HEK293 (cell line): ENCODE measurements around the gene CCDC183.
A peak's percentile ranks its signal among the peaks of the same experiment; 100 is the strongest.

Experiments used
- CTCF ChIA-PET: fragments of 350-600 bp; formaldehyde crosslinking; extraction: SDS; loops from one replicate; lab custom pipeline; 2021; ENCODE audit warnings: antibody characterized with exemption; lab: Yijun Ruan, JAX
- POLR2A ChIA-PET: fragments of 300-600 bp; formaldehyde crosslinking; extraction: SDS; loops from one replicate; lab custom pipeline; 2020; ENCODE audit warnings: antibody characterized with exemption, inconsistent platforms; lab: Yijun Ruan, JAX
- H3K27ac ChIP-seq: fragments of 200-500 bp; sonication (Bioruptor generic); 2 replicates; pipeline ENCODE4 v1.5.1; 2014; ENCODE audit warnings: low read depth, low read length, control low read depth, inconsistent platforms; ENCODE audit errors: extremely low read depth
- H3K36me3 ChIP-seq, 2 experiments: fragments of 200-500 bp in 1 of 2; sonication (Bioruptor generic) in 1 of 2; 1 replicate in 1 of 2; 2 replicates in 1 of 2; pipeline ENCODE4 v1.5.1; 2014 to 2017; ENCODE audit warnings: inconsistent platforms in 2 of 2, low read length in 2 of 2; ENCODE audit not compliant: control insufficient read depth in 2 of 2, insufficient read depth in 1 of 2
- H3K4me1 ChIP-seq: fragments of 200-500 bp; sonication (Bioruptor generic); 2 replicates; pipeline ENCODE4 v1.5.1; 2014; ENCODE audit warnings: mild to moderate bottlenecking, low read length, inconsistent platforms; ENCODE audit not compliant: control insufficient read depth, insufficient read depth
- H3K4me3 ChIP-seq: 2 replicates; pipeline ENCODE4 v1.5.1; 2011; ENCODE audit warnings: low read depth, mild to moderate bottlenecking, control low read depth, low read length, moderate library complexity
- H3K9me3 ChIP-seq: fragments of 200-500 bp; sonication (Bioruptor generic); 2 replicates; pipeline ENCODE4 v1.5.1; 2014; ENCODE audit warnings: low read depth, low read length, inconsistent platforms; ENCODE audit not compliant: control insufficient read depth, insufficient read depth
- AEBP2 ChIP-seq: fragments of 450-650 bp; formaldehyde crosslinking; IDR thresholded peaks from 2 replicates; pipeline ENCODE4 v1.5.1; 2016; ENCODE audit warnings: missing biosample characterization, missing genetic modification characterization, borderline replicate concordance
- GLIS2 ChIP-seq: fragments of 450-650 bp; formaldehyde crosslinking; IDR thresholded peaks from 2 replicates; pipeline ENCODE4 v1.5.1; 2016; ENCODE audit warnings: missing biosample characterization, missing genetic modification characterization
- INSM2 ChIP-seq: fragments of 450-650 bp; formaldehyde crosslinking; IDR thresholded peaks from 2 replicates; pipeline ENCODE4 v1.5.1; 2016; ENCODE audit warnings: missing biosample characterization, missing genetic modification characterization
- KLF16 ChIP-seq: fragments of 450-650 bp; formaldehyde crosslinking; IDR thresholded peaks from 2 replicates; pipeline ENCODE4 v1.5.1; 2017; ENCODE audit warnings: missing biosample characterization, missing genetic modification characterization
- PBX3 ChIP-seq: sonication (generic); formaldehyde crosslinking; IDR thresholded peaks from 2 replicates; pipeline ENCODE4 v1.8.1; 2022; ENCODE audit warnings: mild to moderate bottlenecking, moderate library complexity, missing genetic modification reagents
- PRDM10 ChIP-seq: fragments of 450-650 bp; formaldehyde crosslinking; IDR thresholded peaks from 2 replicates; pipeline ENCODE4 v1.5.1; 2016; ENCODE audit warnings: missing biosample characterization, missing genetic modification characterization
- ZBTB48 ChIP-seq: fragments of 450-650 bp; formaldehyde crosslinking; IDR thresholded peaks from 2 replicates; pipeline ENCODE4 v1.5.1; 2016; ENCODE audit warnings: missing biosample characterization, missing genetic modification characterization
- ZNF112 ChIP-seq: fragments of 450-650 bp; formaldehyde crosslinking; IDR thresholded peaks from 2 replicates; pipeline ENCODE4 v1.5.0; 2017; ENCODE audit warnings: missing biosample characterization, missing genetic modification characterization
- ZNF121 ChIP-seq: fragments of 450-650 bp; formaldehyde crosslinking; IDR thresholded peaks from 2 replicates; pipeline ENCODE4 v1.5.1; 2016; ENCODE audit warnings: missing biosample characterization, missing genetic modification characterization
- ZNF138 ChIP-seq: fragments of 450-650 bp; formaldehyde crosslinking; IDR thresholded peaks from 2 replicates; pipeline ENCODE4 v1.5.1; 2016; ENCODE audit warnings: missing biosample characterization, missing genetic modification characterization, borderline replicate concordance
- ZNF146 ChIP-seq: fragments of 450-650 bp; formaldehyde crosslinking; IDR thresholded peaks from 2 replicates; pipeline ENCODE4 v1.5.1; 2016; ENCODE audit warnings: missing biosample characterization, missing genetic modification characterization
- ZNF211 ChIP-seq: fragments of 450-650 bp; formaldehyde crosslinking; IDR thresholded peaks from 2 replicates; pipeline ENCODE4 v1.5.1; 2016; ENCODE audit warnings: low read depth, missing biosample characterization, missing genetic modification characterization
- ZNF266 ChIP-seq: fragments of 450-650 bp; formaldehyde crosslinking; IDR thresholded peaks from 2 replicates; pipeline ENCODE4 v1.5.1; 2016; ENCODE audit warnings: missing biosample characterization, missing genetic modification characterization, low read depth
- ZNF335 ChIP-seq: fragments of 450-650 bp; formaldehyde crosslinking; conservative IDR thresholded peaks from 2 replicates; pipeline ENCODE4 v1.5.1; 2016; ENCODE audit warnings: missing biosample characterization, missing genetic modification characterization
- ZNF350 ChIP-seq: fragments of 450-650 bp; formaldehyde crosslinking; IDR thresholded peaks from 2 replicates; pipeline ENCODE4 v1.5.0; 2017; ENCODE audit warnings: missing biosample characterization, mild to moderate bottlenecking, missing genetic modification characterization
- ZNF473 ChIP-seq: fragments of 450-650 bp; formaldehyde crosslinking; IDR thresholded peaks from 2 replicates; pipeline ENCODE4 v1.5.1; 2017; ENCODE audit warnings: missing biosample characterization, missing genetic modification characterization
- ZNF488 ChIP-seq: fragments of 450-650 bp; formaldehyde crosslinking; IDR thresholded peaks from 2 replicates; pipeline ENCODE4 v1.5.1; 2016; ENCODE audit warnings: missing biosample characterization, missing genetic modification characterization
- ZNF514 ChIP-seq: fragments of 450-650 bp; formaldehyde crosslinking; IDR thresholded peaks from 2 replicates; pipeline ENCODE4 v1.5.1; 2016; ENCODE audit warnings: missing biosample characterization, missing genetic modification characterization
- ZNF837 ChIP-seq: fragments of 450-650 bp; formaldehyde crosslinking; IDR thresholded peaks from 2 replicates; pipeline ENCODE4 v1.5.1; 2016; ENCODE audit warnings: missing biosample characterization, missing genetic modification characterization
- ZNF843 ChIP-seq: fragments of 450-650 bp; formaldehyde crosslinking; IDR thresholded peaks from 2 replicates; pipeline ENCODE4 v1.5.1; 2016; ENCODE audit warnings: missing biosample characterization, missing genetic modification characterization
- TF ChIP-seq, protein P1 (sequence below): fragments of 450-650 bp; formaldehyde crosslinking; IDR thresholded peaks from 2 replicates; pipeline ENCODE4 v1.5.1; 2016; ENCODE audit warnings: missing biosample characterization, missing genetic modification characterization
- TF ChIP-seq, protein P2 (sequence below): fragments of 450-650 bp; IDR thresholded peaks from 2 replicates; pipeline ENCODE4 v1.5.1; 2018; ENCODE audit warnings: missing biosample characterization, mild to moderate bottlenecking, missing genetic modification characterization

The CCDC183 gene

GRCh38 chr9:136840877-136841645 is 44.9 kb downstream of the CCDC183 start:
- no peak overlapping the region for H3K4me3 ChIP-seq
- no peaks in the 10 kb centered on the region for H3K9me3 ChIP-seq
- H3K27ac ChIP-seq = peak overlapping the region; percentile 22; the same call in 1 of the 2 replicates
- ChIA-PET CTCF (interaction anchor here (0.5 to 3.6 kb wide), 11 partner anchors 10 to 535 kb away, joined by 3 to 27 read pairs (median 3); no protein-coding TSS in a partner anchor), POLR2A (interaction anchor here (0.5 to 3.7 kb wide), 8 partner anchors 21 to 382 kb away, joined by 3 to 17 read pairs (median 4); partner anchors contain the start of genes CLIC3, TMEM141 and TRAF2)
- peaks cover 0 to 34% of the 10 kb centered on the region in 2 experiments; a peak in 2 of 3 replicates for H3K36me3 ChIP-seq
- 0 out of 2 replicates have a peak, but pooled peaks cover 5% of the 10 kb centered on the region for H3K4me1 ChIP-seq
- TF ChIP-seq ZBTB48 (tag by site-specific recombination) (no peak), ZNF843 (no peak), GLIS2 (tag by site-specific recombination) (peak; percentile 97), ZNF514 (tag by site-specific recombination) (no peak), ZNF138 (no peak), ZNF112 (tag by site-specific recombination) (no peak), ZNF473 (tag by site-specific recombination) (no peak), ZNF335 (tag by site-specific recombination) (peak; percentile 88), ZNF146 (tag by site-specific recombination) (no peak), ZNF488 (tag by site-specific recombination) (no peak), KLF16 (tag by site-specific recombination) (no peak), ZNF837 (no peak), AEBP2 (tag by site-specific recombination) (no peak), ZNF121 (tag by site-specific recombination) (no peak), INSM2 (tag by site-specific recombination) (no peak), ZNF211 (tag by site-specific recombination) (no peak), ZNF350 (no peak), ZNF266 (tag by site-specific recombination) (no peak), PRDM10 (tag by site-specific recombination) (no peak), PBX3 (CRISPR knock-in tag) (peak; percentile 26; the same call in 1 of the 2 replicates)
- TF ChIP-seq, protein P1, sequence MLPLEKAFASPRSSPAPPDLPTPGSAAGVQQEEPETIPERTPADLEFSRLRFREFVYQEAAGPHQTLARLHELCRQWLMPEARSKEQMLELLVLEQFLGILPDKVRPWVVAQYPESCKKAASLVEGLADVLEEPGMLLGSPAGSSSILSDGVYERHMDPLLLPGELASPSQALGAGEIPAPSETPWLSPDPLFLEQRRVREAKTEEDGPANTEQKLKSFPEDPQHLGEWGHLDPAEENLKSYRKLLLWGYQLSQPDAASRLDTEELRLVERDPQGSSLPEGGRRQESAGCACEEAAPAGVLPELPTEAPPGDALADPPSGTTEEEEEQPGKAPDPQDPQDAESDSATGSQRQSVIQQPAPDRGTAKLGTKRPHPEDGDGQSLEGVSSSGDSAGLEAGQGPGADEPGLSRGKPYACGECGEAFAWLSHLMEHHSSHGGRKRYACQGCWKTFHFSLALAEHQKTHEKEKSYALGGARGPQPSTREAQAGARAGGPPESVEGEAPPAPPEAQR (tag by site-specific recombination) = no peak
- TF ChIP-seq, protein P2, sequence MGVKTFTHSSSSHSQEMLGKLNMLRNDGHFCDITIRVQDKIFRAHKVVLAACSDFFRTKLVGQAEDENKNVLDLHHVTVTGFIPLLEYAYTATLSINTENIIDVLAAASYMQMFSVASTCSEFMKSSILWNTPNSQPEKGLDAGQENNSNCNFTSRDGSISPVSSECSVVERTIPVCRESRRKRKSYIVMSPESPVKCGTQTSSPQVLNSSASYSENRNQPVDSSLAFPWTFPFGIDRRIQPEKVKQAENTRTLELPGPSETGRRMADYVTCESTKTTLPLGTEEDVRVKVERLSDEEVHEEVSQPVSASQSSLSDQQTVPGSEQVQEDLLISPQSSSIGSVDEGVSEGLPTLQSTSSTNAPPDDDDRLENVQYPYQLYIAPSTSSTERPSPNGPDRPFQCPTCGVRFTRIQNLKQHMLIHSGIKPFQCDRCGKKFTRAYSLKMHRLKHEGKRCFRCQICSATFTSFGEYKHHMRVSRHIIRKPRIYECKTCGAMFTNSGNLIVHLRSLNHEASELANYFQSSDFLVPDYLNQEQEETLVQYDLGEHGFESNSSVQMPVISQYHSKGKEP (tag by site-specific recombination) = no peak
